Measurements from ENCODE around the gene MNT.

Gene MNT

DNA sequence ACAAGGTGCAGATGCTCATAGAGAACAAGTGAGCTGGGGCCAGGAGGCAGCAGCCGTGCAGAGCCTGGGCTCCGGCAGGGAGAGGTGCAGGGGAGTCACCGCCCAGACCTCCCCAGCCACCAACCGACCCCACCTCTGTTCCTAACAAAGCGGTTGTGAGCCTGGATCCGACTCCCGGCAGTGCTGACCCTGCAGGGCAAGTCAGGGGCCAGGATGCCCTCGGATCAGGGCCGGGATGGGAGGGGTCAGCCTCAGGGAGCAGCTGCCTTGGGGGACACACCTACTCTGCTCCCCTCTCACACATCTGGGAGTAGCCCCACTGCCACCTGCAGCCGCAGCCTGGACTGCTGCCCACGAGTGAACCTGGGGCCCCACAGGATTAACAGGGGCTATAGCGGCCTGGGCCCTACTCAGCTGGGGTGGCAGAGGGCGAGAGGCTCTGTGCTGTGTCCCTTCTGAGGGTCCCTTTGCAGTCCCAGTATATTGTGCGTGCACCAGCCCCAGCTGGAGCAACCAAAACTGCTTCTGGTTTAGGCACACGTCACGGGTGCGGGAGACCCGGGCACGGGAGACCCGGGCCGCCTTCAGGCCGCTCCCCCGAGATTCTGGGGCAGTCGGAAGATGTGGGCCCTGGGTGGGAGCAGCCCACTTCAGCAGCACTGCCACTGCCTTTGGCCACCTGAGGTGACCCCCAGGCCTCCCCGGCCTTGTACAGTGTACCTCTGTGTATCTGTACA is 21.2 kb downstream of the MNT start:
- TF ChIP-seq, protein P1, sequence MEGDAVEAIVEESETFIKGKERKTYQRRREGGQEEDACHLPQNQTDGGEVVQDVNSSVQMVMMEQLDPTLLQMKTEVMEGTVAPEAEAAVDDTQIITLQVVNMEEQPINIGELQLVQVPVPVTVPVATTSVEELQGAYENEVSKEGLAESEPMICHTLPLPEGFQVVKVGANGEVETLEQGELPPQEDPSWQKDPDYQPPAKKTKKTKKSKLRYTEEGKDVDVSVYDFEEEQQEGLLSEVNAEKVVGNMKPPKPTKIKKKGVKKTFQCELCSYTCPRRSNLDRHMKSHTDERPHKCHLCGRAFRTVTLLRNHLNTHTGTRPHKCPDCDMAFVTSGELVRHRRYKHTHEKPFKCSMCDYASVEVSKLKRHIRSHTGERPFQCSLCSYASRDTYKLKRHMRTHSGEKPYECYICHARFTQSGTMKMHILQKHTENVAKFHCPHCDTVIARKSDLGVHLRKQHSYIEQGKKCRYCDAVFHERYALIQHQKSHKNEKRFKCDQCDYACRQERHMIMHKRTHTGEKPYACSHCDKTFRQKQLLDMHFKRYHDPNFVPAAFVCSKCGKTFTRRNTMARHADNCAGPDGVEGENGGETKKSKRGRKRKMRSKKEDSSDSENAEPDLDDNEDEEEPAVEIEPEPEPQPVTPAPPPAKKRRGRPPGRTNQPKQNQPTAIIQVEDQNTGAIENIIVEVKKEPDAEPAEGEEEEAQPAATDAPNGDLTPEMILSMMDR (IDR thresholded peaks at IDR 0.05), result no peak

DNA sequence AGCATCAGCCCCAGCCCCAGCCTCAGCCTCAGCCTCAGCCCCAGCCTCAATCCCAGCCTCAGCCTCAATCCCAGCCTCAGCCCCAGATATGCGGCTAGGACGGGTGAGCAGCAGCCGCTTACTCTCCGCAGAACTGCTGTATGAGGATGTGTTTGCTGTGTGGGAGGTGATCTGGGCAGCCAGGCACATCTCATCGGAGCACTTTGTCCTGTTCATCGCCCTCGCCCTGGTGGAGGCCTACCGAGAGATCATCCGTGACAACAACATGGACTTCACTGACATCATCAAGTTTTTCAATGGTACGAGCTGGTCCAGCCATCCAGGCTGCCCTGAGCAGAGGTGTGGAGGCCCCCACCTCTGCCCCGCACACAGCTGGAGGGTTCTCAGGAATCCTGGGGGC is 22.0 kb downstream of the MNT start:
- TF ChIP-seq, protein P1 (IDR thresholded peaks at IDR 0.05), result no peak

DNA sequence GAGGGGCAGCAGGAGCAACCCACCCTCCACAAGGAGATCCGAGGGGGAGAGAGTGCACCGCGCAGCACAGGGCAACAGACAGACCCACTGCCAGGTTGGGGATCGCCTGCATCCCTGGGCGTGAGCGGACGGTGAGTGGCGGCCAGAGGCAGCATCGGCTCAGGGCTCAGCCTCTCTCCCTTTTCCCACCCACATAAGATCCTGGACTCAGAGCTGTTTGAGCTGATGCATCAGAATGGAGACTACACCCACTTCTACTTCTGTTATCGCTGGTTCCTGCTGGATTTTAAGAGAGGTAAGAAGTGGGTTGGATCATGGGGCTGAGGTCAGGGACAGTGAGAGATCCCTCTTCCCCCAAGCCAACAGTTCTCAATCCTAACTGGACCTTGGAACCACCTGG is 23.2 kb downstream of the MNT start:
- TF ChIP-seq, protein P1 (IDR thresholded peaks at IDR 0.05), result no peak

DNA sequence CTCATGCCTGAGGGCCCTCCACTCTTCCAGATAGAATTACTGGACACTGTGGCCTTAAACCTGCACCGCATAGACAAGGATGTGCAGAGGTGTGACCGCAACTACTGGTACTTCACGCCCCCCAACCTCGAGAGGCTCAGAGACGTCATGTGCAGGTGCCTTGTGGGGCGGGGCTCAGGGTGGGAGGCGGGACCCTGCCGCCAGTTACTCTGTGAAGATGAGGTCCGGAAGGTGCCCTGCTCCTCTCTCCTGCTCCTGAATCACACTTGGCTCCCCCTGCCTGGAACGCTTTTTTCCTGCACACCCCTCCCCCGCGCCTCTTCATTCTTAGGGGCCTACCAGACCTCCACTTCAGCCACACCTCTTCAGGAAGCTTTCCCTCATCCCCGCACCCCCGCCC is 24.8 kb downstream of the MNT start:
- TF ChIP-seq, protein P1 (IDR thresholded peaks at IDR 0.05), result no peak

DNA sequence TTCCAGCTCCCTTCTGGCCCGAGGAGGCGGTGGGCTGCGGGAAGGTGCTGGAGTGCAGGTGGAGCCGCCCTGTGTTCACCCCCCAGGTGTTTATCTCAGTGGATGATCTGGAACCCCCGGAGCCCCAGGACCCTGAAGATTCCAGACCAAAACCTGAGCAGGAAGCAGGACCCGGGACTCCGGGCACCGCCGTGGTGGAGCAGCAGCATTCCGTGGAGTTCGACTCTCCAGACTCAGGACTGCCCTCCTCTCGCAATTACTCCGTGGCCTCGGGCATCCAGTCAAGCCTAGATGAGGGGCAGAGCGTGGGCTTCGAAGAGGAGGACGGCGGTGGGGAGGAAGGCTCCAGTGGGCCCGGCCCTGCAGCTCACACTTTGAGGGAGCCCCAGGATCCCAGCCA is 25.5 kb downstream of the MNT start:
- TF ChIP-seq, protein P1 (IDR thresholded peaks at IDR 0.05), result no peak

DNA sequence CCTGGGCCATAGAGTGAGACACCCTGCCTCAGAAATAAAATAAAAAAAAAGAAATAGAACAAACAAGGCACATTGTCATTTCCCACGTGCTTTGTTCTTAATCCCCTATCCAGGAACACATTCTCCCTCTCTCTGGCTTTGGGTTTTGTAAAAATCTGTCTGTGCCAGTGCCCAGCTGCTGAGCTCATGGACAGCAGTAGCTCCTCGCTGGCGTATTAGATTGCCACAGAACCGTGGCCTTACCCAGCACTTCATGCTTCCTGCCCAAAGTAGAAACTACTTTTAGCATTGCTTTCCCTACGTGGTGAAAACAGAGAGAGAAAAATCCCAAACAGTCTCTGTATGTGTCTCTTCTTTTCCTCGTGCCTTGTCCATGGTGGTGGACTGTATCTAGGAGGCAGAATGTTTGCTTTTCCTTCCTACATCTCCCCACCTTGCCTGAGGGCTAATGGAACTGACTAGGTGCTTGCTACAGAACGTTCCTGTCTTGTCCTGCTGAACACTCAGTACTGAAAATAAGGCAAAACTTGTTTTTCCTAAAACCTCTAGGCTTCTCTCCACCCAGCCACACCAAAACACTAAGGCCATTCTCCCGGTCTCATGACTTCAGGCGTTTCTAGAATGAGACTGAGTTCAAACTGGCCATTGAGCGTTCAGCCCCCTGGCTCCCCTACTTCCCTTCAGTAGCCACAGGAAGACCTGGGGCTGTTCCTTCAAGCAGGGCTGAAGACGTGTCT is 26.1 kb downstream of the MNT start:
- TF ChIP-seq, protein P1 (IDR thresholded peaks at IDR 0.05), result no peak

DNA sequence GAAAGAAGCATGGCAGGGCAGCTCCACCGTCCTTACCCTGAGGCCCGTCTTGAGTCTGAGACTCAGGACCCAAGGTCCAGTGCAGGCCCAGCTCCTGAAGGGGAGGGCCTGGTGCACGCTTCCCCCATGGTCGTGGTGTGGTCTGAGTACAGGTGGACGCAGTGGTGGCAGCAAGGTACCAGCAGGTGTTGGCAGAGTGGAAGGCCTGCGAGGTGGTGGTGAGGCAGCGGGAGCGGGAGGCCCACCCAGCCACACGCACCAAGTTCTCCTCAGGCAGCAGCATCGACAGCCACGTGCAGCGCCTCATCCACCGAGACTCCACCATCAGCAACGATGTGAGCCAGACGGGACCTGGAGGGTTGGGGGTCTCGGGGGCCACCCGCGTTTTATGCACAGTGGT is 27.7 kb downstream of the MNT start:
- TF ChIP-seq, protein P1 (IDR thresholded peaks at IDR 0.05), result no peak

Measured in LNCAP (cell line).